Activated naive CD8-positive, alpha-beta T cell treated with anti-CD3 and anti-CD28 coated beads for 36 hours (primary cell): ENCODE data around the gene WNT9B. TPM values are rescaled to one million over a fixed set of nuclear protein-coding genes. Genes with fewer than 3 reads are reported as not detected.

Source experiments
- DNase-seq: peaks from one replicate; pipeline ENCODE4 v3.0.0; 2021
- H3K27ac Mint-ChIP-seq: one replicate; pipeline ENCODE4 v1.8.0; 2022; ENCODE audit warnings: mild to moderate bottlenecking, moderate library complexity, mixed read lengths
- H3K27me3 Mint-ChIP-seq: one replicate; pipeline ENCODE4 v1.8.0; 2022; ENCODE audit warnings: mild to moderate bottlenecking, mixed read lengths
- H3K36me3 Mint-ChIP-seq: one replicate; pipeline ENCODE4 v1.8.0; 2021; ENCODE audit warnings: mild to moderate bottlenecking, mixed read lengths
- H3K4me1 Mint-ChIP-seq: one replicate; pipeline ENCODE4 v1.8.0; 2021; ENCODE audit warnings: mixed read lengths
- H3K4me3 Mint-ChIP-seq: one replicate; pipeline ENCODE4 v1.8.0; 2022; ENCODE audit warnings: mild to moderate bottlenecking, moderate library complexity, mixed read lengths
- H3K9me3 Mint-ChIP-seq: one replicate; pipeline ENCODE4 v1.8.0; 2022; ENCODE audit warnings: mixed read lengths
- total RNA-seq, 2 experiments: library from RNA; stranded (reverse); gene quantifications; one replicate each; pipeline ENCODE4 v1.2.3, GENCODE V29; 2021

Gene WNT9B
- total RNA-seq, 2 experiments from 2014 or later, result not detected

DNA sequence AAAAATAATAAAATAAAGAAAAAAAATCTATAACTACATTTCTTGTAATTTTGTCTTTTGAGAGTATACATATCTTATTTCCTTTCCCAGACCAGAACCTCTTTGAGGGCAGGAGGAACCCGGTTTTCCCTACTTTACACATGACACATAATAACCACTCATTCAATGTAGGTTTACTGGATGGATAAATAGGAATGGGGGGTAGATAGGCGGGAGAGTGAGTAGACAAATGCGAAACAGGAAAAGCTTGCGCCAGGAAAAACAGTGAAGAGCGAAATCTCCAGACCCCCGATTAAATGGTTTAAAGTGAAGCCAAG, 71.1 kb downstream of the WNT9B start:
- H3K9me3 Mint-ChIP-seq, result no peaks in the 10 kb centered on the region

DNA sequence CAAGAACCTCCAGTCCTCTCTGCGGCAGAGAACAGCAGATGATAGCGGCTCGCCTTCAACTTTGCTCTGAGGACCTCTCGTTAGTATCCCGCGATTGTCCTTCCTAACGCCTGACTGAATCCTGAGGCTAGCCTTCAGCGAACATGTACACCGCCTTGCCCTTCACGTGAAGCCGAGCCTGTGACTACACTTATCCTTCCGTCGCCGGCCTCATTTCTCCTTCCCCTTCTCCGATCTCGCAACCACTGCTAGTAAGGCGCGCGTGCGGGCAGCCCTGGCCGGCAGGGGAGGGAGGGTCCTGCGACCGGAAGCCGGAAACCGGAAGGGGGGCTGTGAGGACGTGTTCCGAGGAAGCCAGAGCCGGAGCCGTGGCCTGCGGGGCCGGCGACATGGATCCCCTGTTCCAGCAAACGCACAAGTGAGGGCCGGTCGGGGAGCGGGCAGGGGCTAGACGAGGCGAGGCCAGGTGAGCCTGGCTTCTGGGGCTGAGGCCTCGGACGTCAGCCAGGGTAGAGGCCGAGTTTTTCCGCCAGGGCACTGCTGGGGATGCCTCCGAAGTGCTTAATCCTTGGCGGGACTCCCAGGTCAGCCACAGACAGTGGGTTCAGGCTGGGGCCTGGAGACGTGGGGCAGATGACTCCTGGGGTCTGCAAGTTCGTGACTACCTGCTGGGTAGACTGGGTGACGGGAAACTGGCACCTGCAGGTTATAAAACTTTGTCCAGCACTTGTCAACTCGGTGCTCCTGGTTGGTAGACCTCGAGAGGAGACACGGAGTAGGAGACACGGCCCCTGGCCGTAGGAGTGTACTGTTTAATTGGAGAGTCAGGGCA, 71.6 kb downstream of the WNT9B start, which contains the start of gene GOSR2:
Gene GOSR2, plus strand, starts transcription at position 357 of the 832 bp plus-strand sequence. Its CDS starts 33 bp downstream, at position 390.
- Mint-ChIP-seq H3K27ac (peak within 1 kb of the TSS; percentile 100), H3K36me3 (peaks cover 8% of the 10 kb centered on the region), H3K9me3 (no peaks in the 10 kb centered on the region), H3K4me3 (peak within 1 kb of the TSS; percentile 86), H3K4me1 (peaks cover 40% of the 10 kb centered on the region), H3K27me3 (no peaks in the 10 kb centered on the region)
- DNase-seq, result peak; percentile 90

More for the DNA sequence above, 71.1 kb downstream of the WNT9B start:
- peak overlapping the region; percentile 100 for H3K27ac Mint-ChIP-seq
- H3K36me3 Mint-ChIP-seq, result peaks cover 8% of the 10 kb centered on the region
- peaks cover 36% of the 10 kb centered on the region for H3K4me1 Mint-ChIP-seq
- peak overlapping the region; percentile 86 for H3K4me3 Mint-ChIP-seq
- H3K27me3 Mint-ChIP-seq, result no peaks in the 10 kb centered on the region
- DNase-seq, result no peak

DNA sequence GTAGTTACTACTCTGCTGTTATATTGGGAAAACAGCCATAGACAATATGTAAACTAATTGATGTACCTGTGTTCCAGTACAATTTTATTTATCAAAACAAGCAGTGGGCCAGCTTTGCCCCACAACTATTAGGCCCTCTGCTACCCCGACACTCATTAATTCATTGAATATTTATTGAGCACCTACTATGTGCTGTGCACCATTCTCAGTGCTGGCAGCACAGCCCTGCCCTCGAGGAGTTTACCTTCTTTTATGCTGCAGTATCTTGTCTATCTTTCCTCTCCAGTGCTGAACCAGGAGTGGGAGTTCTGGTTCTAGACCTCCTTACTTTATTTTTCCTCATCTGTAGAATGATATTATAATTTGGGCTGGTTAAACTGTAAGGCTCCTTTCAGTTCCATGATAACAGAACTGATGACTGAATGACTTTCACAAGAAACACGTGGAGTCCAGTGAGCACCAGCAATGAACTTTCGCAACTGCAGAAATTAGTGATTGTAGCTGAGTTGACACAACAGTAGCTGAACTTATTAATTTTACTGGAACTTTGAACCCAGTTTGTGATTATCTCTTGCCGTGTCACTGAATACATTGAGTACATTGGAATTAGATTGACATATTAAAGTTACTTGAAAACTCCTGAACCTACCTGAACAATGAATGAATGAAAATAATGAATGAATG, 73.9 kb downstream of the WNT9B start:
- peaks cover 10% of the 10 kb centered on the region for H3K36me3 Mint-ChIP-seq
- no peaks in the 10 kb centered on the region for H3K27me3 Mint-ChIP-seq
- no peak for DNase-seq
- no peaks in the 10 kb centered on the region for H3K9me3 Mint-ChIP-seq
- peak overlapping the region; percentile 30 for H3K4me3 Mint-ChIP-seq
- H3K27ac Mint-ChIP-seq, result no peak overlapping the region
- peaks cover 49% of the 10 kb centered on the region for H3K4me1 Mint-ChIP-seq

DNA sequence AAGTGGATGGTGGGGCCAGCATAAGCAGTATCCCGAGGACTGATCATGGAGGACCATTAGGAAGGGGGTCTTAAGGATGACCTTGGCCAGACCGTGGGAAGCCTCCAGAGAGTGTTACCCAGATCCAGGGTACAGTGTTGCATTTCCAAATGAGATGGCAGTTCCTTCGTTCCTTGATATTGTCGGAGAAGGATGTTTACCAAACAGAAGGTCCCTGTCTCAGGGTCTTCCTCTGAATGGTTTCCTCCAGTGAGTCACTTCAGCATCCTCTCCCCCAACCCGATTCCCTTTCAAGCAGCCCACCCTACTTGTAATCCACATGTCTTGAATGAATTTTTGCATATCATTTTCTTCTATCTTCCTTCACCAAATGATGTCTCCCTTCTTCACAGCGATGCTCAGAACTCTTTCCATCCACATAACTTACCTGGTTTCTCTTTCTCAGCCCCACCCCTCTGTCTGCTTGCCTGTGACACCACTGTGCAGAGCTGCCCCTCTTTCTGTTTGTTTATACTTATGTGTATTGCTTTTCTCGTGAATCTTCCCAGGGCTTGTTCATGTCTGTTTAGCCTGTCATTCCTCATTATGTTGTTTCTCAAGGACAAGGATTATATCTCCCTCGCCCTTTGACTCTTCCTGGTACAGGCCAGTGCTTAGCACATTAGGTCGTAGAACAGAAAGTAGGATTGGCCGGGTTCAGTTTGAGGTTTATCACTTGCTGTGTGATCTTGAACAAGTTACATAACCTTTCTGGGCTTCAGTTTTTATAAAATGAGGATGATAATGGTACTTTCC, 77.3 kb downstream of the WNT9B start:
- Mint-ChIP-seq H3K9me3 (no peaks in the 10 kb centered on the region), H3K4me1 (peaks cover 46% of the 10 kb centered on the region)
- DNase-seq, result no peak

DNA sequence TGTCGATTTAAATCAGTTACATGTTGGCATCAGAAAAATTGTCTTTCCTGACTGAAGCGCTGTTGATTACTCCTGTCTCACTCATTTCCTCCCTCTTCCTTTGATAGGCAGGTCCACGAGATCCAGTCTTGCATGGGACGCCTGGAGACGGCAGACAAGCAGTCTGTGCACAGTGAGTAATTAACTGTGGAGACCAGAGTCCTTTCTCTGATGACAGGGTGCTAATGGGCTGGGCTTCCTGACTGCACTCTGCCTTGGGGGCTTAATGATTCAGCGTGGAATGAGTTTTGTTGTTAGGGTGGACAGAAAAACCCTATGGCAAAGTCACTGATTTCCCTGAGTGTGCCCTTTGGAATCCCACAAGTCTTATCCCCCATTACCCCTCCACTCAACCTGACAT, 78.0 kb downstream of the WNT9B start:
- no peak for DNase-seq
- Mint-ChIP-seq H3K4me3 (no peak overlapping the region), H3K4me1 (peaks cover 40% of the 10 kb centered on the region), H3K36me3 (peaks cover 19% of the 10 kb centered on the region), H3K27me3 (no peaks in the 10 kb centered on the region), H3K9me3 (no peaks in the 10 kb centered on the region), H3K27ac (peak overlapping the region; percentile 51)

More for the DNA sequence above, 77.3 kb downstream of the WNT9B start:
- Mint-ChIP-seq H3K36me3 (peaks cover 17% of the 10 kb centered on the region), H3K27ac (no peak overlapping the region), H3K4me3 (no peak overlapping the region), H3K27me3 (no peaks in the 10 kb centered on the region)

DNA sequence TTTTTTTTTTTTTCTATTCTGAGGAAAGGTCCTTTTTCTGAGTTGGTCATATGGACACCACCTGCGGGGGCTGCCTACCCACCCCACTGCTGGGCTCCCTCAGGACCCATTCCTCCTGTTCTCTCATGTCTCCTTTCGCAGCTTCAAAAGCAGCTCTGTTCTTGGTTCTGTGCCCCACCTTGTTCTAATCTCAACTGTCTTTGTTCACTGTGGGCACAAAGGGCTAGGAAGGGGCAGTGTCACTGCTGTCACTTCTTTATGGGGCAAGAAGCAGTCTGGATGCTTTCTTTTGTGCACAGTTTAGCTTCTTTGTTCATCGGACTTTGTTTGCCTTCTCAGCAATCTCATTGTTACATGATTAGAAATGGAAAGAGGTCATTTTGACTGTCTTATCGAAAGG, 78.7 kb downstream of the WNT9B start:
- H3K27me3 Mint-ChIP-seq, result no peaks in the 10 kb centered on the region
- no peak overlapping the region for H3K4me3 Mint-ChIP-seq
- no peak overlapping the region for H3K27ac Mint-ChIP-seq
- peaks cover 34% of the 10 kb centered on the region for H3K4me1 Mint-ChIP-seq
- no peaks in the 10 kb centered on the region for H3K9me3 Mint-ChIP-seq
- no peak for DNase-seq
- peaks cover 19% of the 10 kb centered on the region for H3K36me3 Mint-ChIP-seq

DNA sequence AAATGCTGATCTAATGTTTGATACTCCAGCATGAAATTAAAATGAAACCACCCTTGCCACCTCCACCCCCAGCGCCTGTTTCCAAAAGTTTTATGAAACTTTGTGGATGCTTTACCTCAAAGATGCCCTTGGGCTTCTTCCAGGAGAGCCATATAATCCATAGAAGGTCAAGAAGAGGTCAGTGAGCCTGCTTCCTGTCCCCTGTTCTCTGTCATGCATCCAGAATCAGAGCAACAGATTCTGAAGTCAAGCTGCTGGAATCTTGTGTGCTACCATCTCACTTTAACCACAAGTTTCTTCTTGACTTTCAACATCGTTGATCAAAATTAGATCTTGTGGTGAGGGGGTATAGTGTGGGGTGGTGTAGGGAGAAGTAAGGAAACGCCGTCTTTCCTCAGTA, 80.2 kb downstream of the WNT9B start:
- Mint-ChIP-seq H3K27ac (no peak overlapping the region), H3K4me3 (no peak overlapping the region), H3K9me3 (no peaks in the 10 kb centered on the region), H3K4me1 (peaks cover 24% of the 10 kb centered on the region), H3K27me3 (no peaks in the 10 kb centered on the region), H3K36me3 (peaks cover 15% of the 10 kb centered on the region)
- DNase-seq, result no peak

DNA sequence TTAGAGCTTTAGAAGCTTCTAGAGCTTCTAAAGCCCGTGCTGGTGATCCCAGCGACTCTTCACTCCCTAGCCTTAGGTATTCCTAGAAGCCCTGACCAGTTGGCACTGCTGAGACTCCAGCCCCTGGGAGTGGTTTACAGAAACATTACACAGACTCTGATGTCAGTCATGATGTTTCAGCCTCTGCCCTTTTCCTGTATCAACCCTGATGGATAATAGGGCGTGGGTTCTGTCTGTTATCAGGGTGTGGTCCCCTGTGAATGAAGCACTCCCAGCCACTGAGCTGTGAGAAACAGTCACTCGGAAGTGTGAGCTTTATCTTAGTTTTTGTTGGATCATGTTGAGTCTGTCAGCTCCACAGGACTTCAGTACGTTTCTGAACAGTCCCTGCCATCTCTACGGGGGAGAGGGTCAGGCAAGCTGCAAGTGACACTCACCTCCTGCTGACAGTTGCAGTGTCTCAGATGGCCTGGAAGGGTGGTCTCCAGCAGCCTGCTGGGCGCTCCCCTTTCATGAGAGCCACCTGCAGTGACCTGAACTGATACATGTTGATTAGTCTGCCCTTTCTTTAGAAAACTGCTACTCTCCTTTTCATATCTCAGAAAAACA, 84.4 kb downstream of the WNT9B start:
- Mint-ChIP-seq H3K9me3 (no peaks in the 10 kb centered on the region), H3K36me3 (peaks cover 17% of the 10 kb centered on the region), H3K4me3 (no peak overlapping the region), H3K4me1 (peaks cover 4% of the 10 kb centered on the region), H3K27ac (no peak overlapping the region), H3K27me3 (no peaks in the 10 kb centered on the region)
- DNase-seq, result no peak

Other genes with a start within 250 kb of the WNT9B start
- under 1 TPM; 0.06 to 0.08 TPM for gene WNT3, start 32.9 kb upstream of the WNT9B start, total RNA-seq
- 10 to 100 TPM; 46.2 to 49.5 TPM for gene GOSR2, start 71.6 kb downstream of the WNT9B start, total RNA-seq
- not detected for gene RPRML, start 127.7 kb downstream of the WNT9B start, total RNA-seq